Stimulated activated naive CD4-positive, alpha-beta T cell (primary cell): ENCODE measurements around the gene RNF186.
"Not testable (repeated sequence)": the region's sequence is repeated elsewhere in the genome, so short reads cannot be mapped to it uniquely, and the experiment has no call there.

Source experiments
- DNase-seq, 6 experiments: peaks; one replicate each; lab custom pipeline; 2025; lab: John Stamatoyannopoulos, UW

RNF186 gene

GRCh38 chr1:19814681-19815503 lies at the start of gene RNF186:
RNF186 (minus strand) TSS chr1:19815283; CDS start chr1:19815101, 182 bp downstream.
- no peak for DNase-seq

- no peak for DNase-seq
These were observed 49.6 kb upstream of the RNF186 start for GRCh38 chr1:19864570-19865160.

GRCh38 chr1:19862944-19863343 lies 47.9 kb upstream of the RNF186 start:
- DNase-seq: no peak

- no peak for DNase-seq
These were observed 46.9 kb upstream of the RNF186 start for GRCh38 chr1:19861842-19862530.

- no peak for DNase-seq
These were observed 46.0 kb upstream of the RNF186 start for GRCh38 chr1:19861034-19861433.

- no peak for DNase-seq
These were observed 45.3 kb upstream of the RNF186 start for GRCh38 chr1:19860418-19860817.

GRCh38 chr1:19859876-19860275 lies 44.8 kb upstream of the RNF186 start:
- no peak for DNase-seq

GRCh38 chr1:19858893-19859292 lies 43.8 kb upstream of the RNF186 start:
- no peak for DNase-seq

GRCh38 chr1:19854866-19855265 lies 39.8 kb upstream of the RNF186 start:
- DNase-seq: no peak

- DNase-seq: no peak
These were observed 37.0 kb upstream of the RNF186 start for GRCh38 chr1:19852036-19852435.

GRCh38 chr1:19850214-19850613 lies 35.1 kb upstream of the RNF186 start:
- DNase-seq: no peak

GRCh38 chr1:19849307-19849706 lies 34.2 kb upstream of the RNF186 start:
- DNase-seq: not testable (repeated sequence)

GRCh38 chr1:19847334-19847733 lies 32.3 kb upstream of the RNF186 start:
- not testable (repeated sequence) for DNase-seq

GRCh38 chr1:19846338-19846737 lies 31.3 kb upstream of the RNF186 start:
- DNase-seq: no peak

GRCh38 chr1:19845555-19845954 lies 30.5 kb upstream of the RNF186 start:
- no peak for DNase-seq

- DNase-seq: no peak
These were observed 29.8 kb upstream of the RNF186 start for GRCh38 chr1:19844731-19845495.

- DNase-seq: no peak
These were observed 25.1 kb upstream of the RNF186 start for GRCh38 chr1:19840228-19840627.

GRCh38 chr1:19837866-19838265 lies 22.8 kb upstream of the RNF186 start:
- no peak for DNase-seq

GRCh38 chr1:19835578-19835977 lies 20.5 kb upstream of the RNF186 start:
- DNase-seq: no peak

- DNase-seq: no peak
These were observed 16.4 kb upstream of the RNF186 start for GRCh38 chr1:19831441-19831840.

GRCh38 chr1:19828546-19828945 lies 13.5 kb upstream of the RNF186 start:
- no peak for DNase-seq

- DNase-seq: no peak
These were observed 10.2 kb upstream of the RNF186 start for GRCh38 chr1:19825298-19825697.
